ENCODE results near the gene TMEM234. TPM values are rescaled to one million over a fixed set of nuclear protein-coding genes. Genes with fewer than 3 reads are reported as not detected.
"Not testable (repeated sequence)": the region's sequence is repeated elsewhere in the genome, so short reads cannot be mapped to it uniquely, and the experiment has no call there.

Gene TMEM234
- 13.5 and 15.0 TPM in 2 replicates for total RNA-seq

DNA sequence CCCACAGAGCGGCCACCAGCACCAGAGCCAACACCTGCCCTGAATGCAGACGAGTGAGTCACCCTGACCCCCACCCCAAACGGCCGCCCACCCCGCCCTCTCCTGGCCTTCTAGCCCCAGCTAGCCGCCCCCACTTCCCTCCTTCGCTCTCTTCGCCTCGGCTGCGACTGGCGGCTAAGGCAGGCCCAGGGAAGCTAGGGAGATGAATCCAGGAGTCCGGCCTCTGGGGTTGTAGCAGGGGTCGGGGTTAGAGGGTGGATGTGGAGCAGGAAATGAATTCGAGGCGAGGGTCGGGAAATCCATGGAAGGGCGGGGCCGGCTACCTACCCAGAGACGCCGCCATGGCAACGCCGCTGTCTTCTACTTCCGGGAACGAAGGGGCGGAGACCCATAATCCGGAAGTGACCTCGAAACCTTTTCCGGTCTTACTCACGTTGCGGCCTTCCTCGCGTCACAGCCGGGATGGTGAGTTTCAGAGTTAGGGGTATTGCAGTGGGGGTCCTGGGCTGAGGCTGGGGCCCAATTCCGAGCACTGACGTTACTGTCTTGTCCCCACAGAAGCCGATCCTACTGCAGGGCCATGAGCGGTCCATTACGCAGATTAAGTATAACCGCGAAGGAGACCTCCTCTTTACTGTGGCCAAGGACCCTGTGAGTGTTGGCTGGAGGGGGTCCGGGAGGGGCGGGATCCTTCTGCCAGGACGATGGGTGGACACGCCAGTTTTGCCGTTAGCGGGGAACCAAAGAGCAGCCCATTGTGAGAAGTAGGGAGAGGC, at the start of gene TMEM234, which contains the start of gene EIF3I:
Gene TMEM234 (minus strand): TSS at position 374 of the 776 bp plus-strand sequence. CDS start 31 bp downstream, at position 343.
Gene EIF3I (plus strand): TSS at position 428 of the 776 bp plus-strand sequence. CDS start 35 bp downstream, at position 463.
- Mint-ChIP-seq H3K27me3 (ENCODE audit: insufficient read depth) (no peaks in the 10 kb centered on the region), H3K4me1 (ENCODE audit: low read depth) (peaks cover 25% of the 10 kb centered on the region), H3K4me3 (peak within 1 kb of the TSS; percentile 98), H3K9me3 (no peaks in the 10 kb centered on the region), H3K27ac (peak within 1 kb of the TSS; percentile 95), H3K36me3 (ENCODE audit: low read depth) (peaks cover 25% of the 10 kb centered on the region)
- intact Hi-C loops (cut with micrococcal nuclease): loop anchor here (1.0 to 10.0 kb wide), 8 partner anchors 21 to 193 kb away; partner anchors contain the start of genes BSDC1, HDAC1 and TXLNA
- peak; percentile 89 for DNase-seq (ENCODE audit: low spot score)

DNA sequence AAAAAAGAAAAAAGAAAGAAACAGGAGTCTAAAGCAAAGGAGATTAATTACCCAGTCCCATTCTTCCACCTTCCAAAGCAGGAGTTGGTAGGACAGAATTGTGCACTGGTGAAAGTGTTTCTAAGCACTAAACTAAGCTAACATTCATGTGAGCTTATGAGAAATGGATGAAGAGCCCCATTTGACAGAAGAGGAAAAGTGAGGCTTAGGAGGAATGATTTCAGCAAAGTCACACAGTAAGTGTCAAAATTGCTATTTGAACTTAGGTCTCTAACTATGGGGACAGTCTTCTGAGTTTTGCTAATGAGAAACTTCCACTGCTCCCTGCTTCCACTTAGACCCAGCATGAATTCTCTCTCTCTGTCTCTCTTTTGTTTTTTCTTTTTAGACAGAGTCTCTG, 47.6 kb upstream of the TMEM234 start:
- H3K4me3 Mint-ChIP-seq: no peak overlapping the region
- H3K36me3 Mint-ChIP-seq (ENCODE audit: low read depth): peaks cover 37% of the 10 kb centered on the region

DNA sequence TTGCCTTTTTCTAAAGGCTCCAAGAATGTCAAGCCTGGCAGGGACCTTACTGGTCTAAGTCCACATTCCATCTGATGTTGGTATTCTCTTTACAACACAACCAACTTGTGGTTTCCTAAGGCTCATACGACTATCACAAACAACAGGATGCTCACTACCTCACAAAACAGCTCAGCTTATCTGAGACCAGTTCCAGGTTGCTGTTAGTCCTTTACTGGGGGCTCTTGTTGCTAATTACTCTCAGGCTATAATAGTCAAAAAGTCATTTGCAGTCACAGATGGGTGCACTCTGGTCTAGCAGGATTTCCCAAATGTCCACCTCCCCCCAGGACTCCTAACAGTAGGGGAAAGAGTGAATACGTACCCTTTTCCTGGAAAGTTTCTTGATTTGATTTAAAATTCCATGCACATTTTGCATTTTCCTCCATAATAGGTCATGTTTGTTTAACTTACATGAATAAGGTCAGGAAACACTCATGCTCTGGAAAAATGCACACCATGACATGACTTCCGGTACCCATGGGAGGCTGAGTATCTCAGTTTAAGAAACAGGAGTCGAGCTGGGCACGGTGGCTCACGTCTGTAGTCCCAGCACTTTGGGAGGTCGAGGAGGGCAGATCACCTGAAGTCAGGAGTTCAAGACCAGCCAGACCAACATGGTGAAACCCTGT, 44.9 kb upstream of the TMEM234 start:
- peaks cover 48% of the 10 kb centered on the region for H3K4me1 Mint-ChIP-seq (ENCODE audit: low read depth)
- peak overlapping the region; percentile 99 for H3K27ac Mint-ChIP-seq
- H3K9me3 Mint-ChIP-seq: no peaks in the 10 kb centered on the region
- peak overlapping the region; percentile 81 for H3K4me3 Mint-ChIP-seq
- DNase-seq (ENCODE audit: low spot score): no peak
- H3K27me3 Mint-ChIP-seq (ENCODE audit: insufficient read depth): no peaks in the 10 kb centered on the region
- intact Hi-C loops (cut with micrococcal nuclease): no loop called here
- peaks cover 29% of the 10 kb centered on the region for H3K36me3 Mint-ChIP-seq (ENCODE audit: low read depth)

More for the DNA sequence above, 47.6 kb upstream of the TMEM234 start:
- DNase-seq (ENCODE audit: low spot score): no peak
- Mint-ChIP-seq H3K27ac (peak overlapping the region; percentile 40), H3K4me1 (ENCODE audit: low read depth) (peaks cover 57% of the 10 kb centered on the region), H3K27me3 (ENCODE audit: insufficient read depth) (no peaks in the 10 kb centered on the region), H3K9me3 (no peaks in the 10 kb centered on the region)
- intact Hi-C loops (cut with micrococcal nuclease): loop anchor here (10.0 kb wide), 1 partner anchor 45 kb away; the partner anchor contains the start of genes EIF3I and TMEM234

DNA sequence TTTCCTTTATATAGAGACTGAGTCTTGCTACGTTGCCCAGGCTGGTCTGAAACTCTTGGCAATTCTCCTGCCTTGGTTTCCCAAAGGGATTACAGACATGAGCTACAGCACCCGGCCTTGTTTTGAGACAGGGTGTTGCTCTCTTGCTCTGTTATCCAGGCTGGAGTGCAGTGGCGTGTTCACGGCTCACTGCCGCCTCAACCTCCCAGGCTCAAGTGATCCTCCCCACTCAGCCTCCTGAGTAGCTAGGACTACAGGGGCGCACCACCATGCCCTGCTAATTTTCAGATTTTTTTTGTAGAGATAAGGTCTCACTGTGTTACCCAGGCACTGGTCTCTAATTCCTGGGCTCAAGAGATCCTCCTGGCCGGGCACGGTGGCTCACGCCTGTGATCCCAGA, 43.7 kb upstream of the TMEM234 start:
- intact Hi-C loops (cut with micrococcal nuclease): no loop called here
- no peak for DNase-seq (ENCODE audit: low spot score)
- H3K4me3 Mint-ChIP-seq: peak overlapping the region; percentile 5
- H3K36me3 Mint-ChIP-seq (ENCODE audit: low read depth): peaks cover 21% of the 10 kb centered on the region
- peaks cover 36% of the 10 kb centered on the region for H3K4me1 Mint-ChIP-seq (ENCODE audit: low read depth)
- H3K27ac Mint-ChIP-seq: peak overlapping the region; percentile 91
- no peaks in the 10 kb centered on the region for H3K9me3 Mint-ChIP-seq
- H3K27me3 Mint-ChIP-seq (ENCODE audit: insufficient read depth): no peaks in the 10 kb centered on the region

DNA sequence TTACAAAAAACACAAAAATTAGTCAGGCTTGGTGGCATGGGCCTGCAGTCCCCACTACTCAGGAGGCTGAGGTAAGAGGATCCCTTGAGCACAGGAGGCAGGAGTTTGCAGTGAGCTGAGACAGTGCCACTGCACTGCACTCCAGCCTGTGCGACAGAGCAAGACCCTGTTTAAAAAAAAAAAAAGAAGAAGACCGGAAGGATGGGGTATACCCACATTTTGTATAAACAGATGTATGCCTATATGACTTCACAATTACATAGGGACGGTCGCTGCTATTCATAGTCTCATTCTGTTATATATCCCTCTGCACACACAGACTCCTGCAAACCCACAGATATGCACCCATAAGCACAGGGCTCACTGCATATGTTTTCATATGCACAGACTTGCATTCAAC, 41.6 kb upstream of the TMEM234 start:
- Mint-ChIP-seq H3K27ac (peak overlapping the region; percentile 82), H3K4me3 (peak overlapping the region; percentile 49), H3K27me3 (ENCODE audit: insufficient read depth) (no peaks in the 10 kb centered on the region), H3K36me3 (ENCODE audit: low read depth) (peaks cover 26% of the 10 kb centered on the region), H3K4me1 (ENCODE audit: low read depth) (peaks cover 44% of the 10 kb centered on the region), H3K9me3 (no peaks in the 10 kb centered on the region)
- peak; percentile 8 for DNase-seq (ENCODE audit: low spot score)
- intact Hi-C loops (cut with micrococcal nuclease): loop anchor here (1.0 kb wide), 1 partner anchor 8 kb away; no protein-coding TSS in a partner anchor

DNA sequence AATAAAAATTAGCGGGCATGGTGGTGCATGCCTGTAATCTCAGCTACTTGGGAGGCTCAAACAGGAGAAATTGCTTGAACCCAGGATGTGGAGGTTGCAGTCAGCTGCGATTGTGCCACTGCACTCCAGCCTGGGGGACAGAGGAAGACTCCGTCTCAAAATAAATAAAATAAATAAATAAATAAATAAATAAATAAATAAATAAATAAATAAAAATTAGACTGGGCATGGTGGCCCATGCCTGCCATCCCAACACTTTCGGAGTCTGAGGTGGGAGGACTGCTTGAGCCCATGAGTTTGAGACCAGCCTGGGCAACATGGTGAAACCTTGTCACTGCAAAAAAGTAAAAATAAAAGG, 41.1 kb upstream of the TMEM234 start:
- peaks cover 26% of the 10 kb centered on the region for H3K36me3 Mint-ChIP-seq (ENCODE audit: low read depth)
- intact Hi-C loops (cut with micrococcal nuclease): loop anchor here (1.0 kb wide), 1 partner anchor 8 kb away; no protein-coding TSS in a partner anchor
- not testable (repeated sequence) for H3K27ac Mint-ChIP-seq

DNA sequence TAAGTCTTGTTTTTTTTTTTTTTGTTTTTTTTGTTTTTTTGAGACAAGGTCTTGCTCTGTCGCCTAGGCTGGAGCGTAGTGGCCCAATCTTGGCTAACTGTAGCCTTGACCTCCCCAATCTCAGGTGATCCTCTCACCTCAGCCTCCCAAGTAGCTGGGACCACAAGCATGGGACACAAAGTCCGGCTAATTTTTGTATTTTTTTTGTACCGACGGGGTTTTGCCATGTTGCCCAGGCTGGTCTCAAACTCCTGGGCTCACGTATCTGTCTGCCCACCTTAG, 35.0 kb upstream of the TMEM234 start:
- intact Hi-C loops (cut with micrococcal nuclease): loop anchor here (10.0 kb wide), 1 partner anchor 728 kb away; no protein-coding TSS in a partner anchor
- no peak for DNase-seq (ENCODE audit: low spot score)
- Mint-ChIP-seq H3K4me1 (ENCODE audit: low read depth) (peaks cover 52% of the 10 kb centered on the region), H3K27me3 (ENCODE audit: insufficient read depth) (no peaks in the 10 kb centered on the region), H3K27ac (peak overlapping the region; percentile 96), H3K9me3 (no peaks in the 10 kb centered on the region), H3K4me3 (peak overlapping the region; percentile 77), H3K36me3 (ENCODE audit: low read depth) (peaks cover 36% of the 10 kb centered on the region)

More for the DNA sequence above, 41.1 kb upstream of the TMEM234 start:
- not testable (repeated sequence) for H3K9me3 Mint-ChIP-seq; H3K4me3 Mint-ChIP-seq; DNase-seq (ENCODE audit: low spot score); H3K27me3 Mint-ChIP-seq (ENCODE audit: insufficient read depth)
- H3K4me1 Mint-ChIP-seq (ENCODE audit: low read depth): peaks cover 44% of the 10 kb centered on the region

DNA sequence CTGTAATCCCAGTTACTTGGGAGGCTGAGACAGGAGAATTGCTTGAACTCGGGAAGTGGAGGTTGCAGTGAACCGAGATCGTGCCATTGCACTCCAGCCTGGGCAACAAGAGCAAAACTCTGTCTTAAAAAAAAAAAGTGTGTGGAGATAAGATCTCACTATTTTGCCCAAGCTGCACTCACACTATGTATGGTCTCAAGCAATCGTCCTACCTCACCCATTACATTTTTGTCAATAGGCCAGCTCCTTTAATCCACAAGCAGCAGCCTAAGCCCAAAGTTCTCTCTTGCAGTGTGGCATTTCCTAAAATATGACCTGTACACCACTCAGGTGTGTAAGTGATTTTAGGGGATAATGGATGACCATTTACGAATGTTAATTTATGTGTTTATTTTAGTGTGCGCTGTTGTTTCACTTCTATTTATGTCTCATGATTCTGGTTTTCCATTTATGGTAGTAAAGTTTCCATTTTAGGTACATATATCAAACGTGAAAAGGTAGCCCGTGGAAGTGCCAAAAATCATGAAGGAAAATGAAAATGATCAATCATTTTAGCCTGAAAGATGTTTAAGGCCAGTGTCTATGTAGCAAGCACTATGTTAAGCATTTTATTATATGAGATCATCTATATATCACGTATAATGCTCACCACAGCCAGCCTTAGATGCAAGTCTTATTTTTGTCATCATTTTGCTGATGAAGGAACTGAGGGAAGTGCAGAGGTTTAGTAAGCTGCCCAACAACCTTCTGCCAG, 34.5 kb upstream of the TMEM234 start:
- peaks cover 39% of the 10 kb centered on the region for H3K36me3 Mint-ChIP-seq (ENCODE audit: low read depth)

DNA sequence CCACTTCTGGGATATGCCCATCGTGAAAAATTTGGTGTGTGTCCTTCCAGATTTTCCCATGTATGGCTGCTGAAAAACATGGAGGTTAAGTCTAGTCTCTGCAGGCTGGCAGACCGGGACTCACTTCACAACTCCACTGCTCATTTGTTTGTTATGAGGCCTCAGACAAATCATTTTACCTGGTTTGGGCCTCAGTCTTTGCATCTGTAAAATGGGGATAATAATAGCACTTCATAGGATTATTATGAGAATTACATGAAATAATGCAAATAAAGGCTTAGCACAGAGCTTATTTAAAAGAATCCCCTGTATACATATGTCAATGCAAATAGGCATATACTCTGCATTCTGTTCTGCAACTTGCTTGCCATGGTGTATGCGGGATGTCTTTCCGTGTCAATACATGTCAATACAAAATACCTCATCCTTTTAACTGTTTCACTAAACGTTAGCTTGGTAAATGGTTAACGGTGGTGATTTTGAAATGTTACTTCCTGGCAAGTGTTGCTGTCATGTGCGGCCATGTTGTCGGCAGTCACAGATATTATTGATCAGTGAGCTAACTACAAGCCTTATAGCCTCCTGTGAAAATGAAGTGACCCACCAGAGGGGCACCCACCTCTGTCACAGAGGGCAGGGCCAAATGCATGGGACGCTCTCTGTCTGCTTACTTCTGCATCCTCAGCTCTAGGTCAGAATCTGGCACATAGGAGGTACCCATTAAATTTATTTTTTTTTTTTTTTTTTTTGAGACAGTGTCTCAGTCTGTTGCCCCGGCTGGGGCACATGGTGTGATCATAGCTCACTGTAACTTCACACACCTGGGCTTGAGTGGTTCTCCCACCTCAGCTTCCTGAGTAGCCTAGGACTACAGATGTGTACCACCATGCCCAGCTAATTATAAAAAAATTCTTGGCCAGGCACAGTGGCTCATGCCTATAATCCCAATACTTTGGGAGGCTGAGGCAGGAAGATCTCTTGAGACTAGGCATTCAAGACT, 33.2 kb upstream of the TMEM234 start:
- H3K36me3 Mint-ChIP-seq (ENCODE audit: low read depth): peaks cover 37% of the 10 kb centered on the region
- H3K4me1 Mint-ChIP-seq (ENCODE audit: low read depth): peaks cover 63% of the 10 kb centered on the region
- intact Hi-C loops (cut with micrococcal nuclease): loop anchor here (1.0 to 10.0 kb wide), 2 partner anchors 8 to 729 kb away; no protein-coding TSS in a partner anchor

More for the DNA sequence above, 34.5 kb upstream of the TMEM234 start:
- Mint-ChIP-seq H3K9me3 (no peaks in the 10 kb centered on the region), H3K27ac (peak overlapping the region; percentile 96), H3K27me3 (ENCODE audit: insufficient read depth) (no peaks in the 10 kb centered on the region), H3K4me3 (peak overlapping the region; percentile 77), H3K4me1 (ENCODE audit: low read depth) (peaks cover 57% of the 10 kb centered on the region)
- intact Hi-C loops (cut with micrococcal nuclease): loop anchor here (10.0 kb wide), 1 partner anchor 728 kb away; no protein-coding TSS in a partner anchor
- no peak for DNase-seq (ENCODE audit: low spot score)

DNA sequence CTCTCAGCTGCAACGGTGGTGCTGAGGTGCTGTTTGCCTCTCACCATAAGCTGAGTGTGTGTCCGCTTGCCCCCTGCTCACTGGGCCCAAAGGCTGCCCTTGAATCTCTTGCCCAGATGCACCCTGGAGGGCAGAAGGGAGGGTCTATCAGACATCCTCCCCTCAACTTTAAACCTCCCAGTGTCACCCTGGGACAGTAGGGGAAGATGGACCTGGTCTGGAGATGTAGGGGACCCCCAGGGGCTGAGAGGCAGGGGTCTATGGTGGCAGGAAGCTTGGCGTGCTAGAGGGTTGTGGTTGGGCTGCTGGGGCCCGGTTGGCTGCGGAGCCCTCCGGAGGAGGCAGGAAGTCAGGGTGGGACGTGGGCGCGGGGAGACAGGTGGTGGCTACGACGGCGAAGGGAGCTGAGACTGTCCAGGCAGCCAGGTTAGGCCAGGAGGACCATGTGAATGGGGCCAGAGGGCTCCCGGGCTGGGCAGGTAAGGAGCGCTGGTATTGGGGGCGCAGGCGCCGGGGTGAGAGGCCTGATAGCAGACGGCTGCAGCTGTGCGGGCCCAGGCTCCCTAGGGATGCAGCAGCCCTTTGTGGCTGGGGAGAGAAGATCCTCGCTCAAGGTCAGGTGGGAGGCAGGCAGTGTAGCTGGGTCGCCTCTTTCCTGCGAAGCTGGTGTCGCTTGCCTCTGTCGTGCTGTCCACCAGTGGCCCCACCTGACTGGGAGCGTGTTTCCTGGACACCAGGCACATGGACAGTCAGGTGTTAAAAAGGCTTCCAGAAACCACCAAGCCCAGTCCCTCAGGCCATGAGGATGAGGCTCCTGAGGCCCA, 29.0 kb upstream of the TMEM234 start, which contains the start of gene LCK:
Gene LCK (plus strand): TSS at position 373 of the 824 bp plus-strand sequence. CDS start 23,065 bp downstream, outside the sequence.
- H3K27me3 Mint-ChIP-seq (ENCODE audit: insufficient read depth): no peaks in the 10 kb centered on the region
- H3K4me1 Mint-ChIP-seq (ENCODE audit: low read depth): peaks cover 70% of the 10 kb centered on the region
- H3K27ac Mint-ChIP-seq: peak within 1 kb of the TSS; percentile 92
- peak within 1 kb of the TSS; percentile 99 for H3K4me3 Mint-ChIP-seq
- H3K9me3 Mint-ChIP-seq: no peaks in the 10 kb centered on the region
- intact Hi-C loops (cut with micrococcal nuclease): loop anchor here (1.0 to 10.0 kb wide), 6 partner anchors 23 to 734 kb away; partner anchors contain the start of genes IQCC and MARCKSL1
- DNase-seq (ENCODE audit: low spot score): peak; percentile 53
- H3K36me3 Mint-ChIP-seq (ENCODE audit: low read depth): peaks cover 26% of the 10 kb centered on the region

More for the DNA sequence above, 33.2 kb upstream of the TMEM234 start:
- Mint-ChIP-seq H3K4me3 (peak overlapping the region; percentile 83), H3K27me3 (ENCODE audit: insufficient read depth) (no peaks in the 10 kb centered on the region), H3K9me3 (no peaks in the 10 kb centered on the region), H3K27ac (peak overlapping the region; percentile 88)
- peak; percentile 29 for DNase-seq (ENCODE audit: low spot score)

Data from activated T-helper 1 cell treated with anti-CD3 and anti-CD28 coated beads, Interleukin-12 subunit alpha, Interleukin-12 subunit beta, Interleukin-2, Interleukin-4 antibody, amounts not matched to agents 30 ng/mL and 10 ng/mL and 1 ng/mL, durations not matched to agents 14 hours and 24 hours and 36 hours (primary cell).